Smooth muscle cell of the brain vasculature (primary cell): ENCODE data around the gene CTU2.

Experiments used
- DNase-seq: peaks from one replicate; pipeline ENCODE4 v3.0.0-alpha.2; 2012; ENCODE audit warnings: low read depth, low spot score

CTU2 gene

GRCh38 chr16:88697116-88697830, 9.0 kb upstream of the CTU2 start:
- DNase-seq, result no peak

GRCh38 chr16:88697831-88698615, 8.3 kb upstream of the CTU2 start:
- no peak for DNase-seq

DNA sequence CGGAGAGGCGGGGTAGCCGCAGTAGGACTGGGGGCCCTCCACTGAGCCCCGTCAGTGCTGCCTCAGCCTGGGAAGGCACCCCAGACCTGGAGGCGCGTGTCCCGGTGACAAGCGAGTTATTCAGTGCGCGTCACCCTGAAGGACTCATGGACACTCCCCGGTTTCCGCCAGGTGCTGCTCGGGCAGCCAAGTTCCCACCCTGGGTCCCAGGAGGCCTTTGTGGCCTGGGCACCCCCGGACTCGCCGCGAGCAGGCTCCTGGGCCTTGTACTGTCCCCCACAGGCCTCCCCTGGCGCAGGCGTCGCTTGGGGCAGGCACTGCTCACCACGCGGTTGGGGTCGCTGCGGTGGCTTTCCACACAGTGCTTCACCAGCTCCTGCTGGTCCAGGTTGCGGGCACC, 7.7 kb upstream of the CTU2 start:
- no peak for DNase-seq

DNA sequence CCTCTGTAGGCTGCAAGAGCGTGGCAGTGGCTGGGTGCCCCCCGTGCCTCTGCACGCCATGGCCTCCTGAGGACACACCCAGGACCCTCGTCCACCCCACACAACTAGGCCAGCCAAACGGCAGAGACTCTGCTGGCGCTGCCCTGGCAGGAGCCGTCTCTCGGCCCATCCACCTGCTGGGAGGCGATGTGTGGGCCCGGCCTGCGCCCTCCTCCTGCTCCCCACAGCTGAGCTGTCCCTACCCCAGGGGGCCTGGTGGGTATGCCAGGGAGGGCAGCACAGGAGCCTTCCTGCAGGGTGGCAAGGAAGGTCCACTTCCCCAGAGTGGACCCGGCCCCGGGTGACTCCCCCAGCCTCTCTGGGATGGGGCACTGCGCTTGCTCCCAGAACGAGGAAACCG, 7.1 kb upstream of the CTU2 start:
- no peak for DNase-seq

- DNase-seq, result no peak
Measured at GRCh38 chr16:88700322-88700635, 6.0 kb upstream of the CTU2 start.

DNA sequence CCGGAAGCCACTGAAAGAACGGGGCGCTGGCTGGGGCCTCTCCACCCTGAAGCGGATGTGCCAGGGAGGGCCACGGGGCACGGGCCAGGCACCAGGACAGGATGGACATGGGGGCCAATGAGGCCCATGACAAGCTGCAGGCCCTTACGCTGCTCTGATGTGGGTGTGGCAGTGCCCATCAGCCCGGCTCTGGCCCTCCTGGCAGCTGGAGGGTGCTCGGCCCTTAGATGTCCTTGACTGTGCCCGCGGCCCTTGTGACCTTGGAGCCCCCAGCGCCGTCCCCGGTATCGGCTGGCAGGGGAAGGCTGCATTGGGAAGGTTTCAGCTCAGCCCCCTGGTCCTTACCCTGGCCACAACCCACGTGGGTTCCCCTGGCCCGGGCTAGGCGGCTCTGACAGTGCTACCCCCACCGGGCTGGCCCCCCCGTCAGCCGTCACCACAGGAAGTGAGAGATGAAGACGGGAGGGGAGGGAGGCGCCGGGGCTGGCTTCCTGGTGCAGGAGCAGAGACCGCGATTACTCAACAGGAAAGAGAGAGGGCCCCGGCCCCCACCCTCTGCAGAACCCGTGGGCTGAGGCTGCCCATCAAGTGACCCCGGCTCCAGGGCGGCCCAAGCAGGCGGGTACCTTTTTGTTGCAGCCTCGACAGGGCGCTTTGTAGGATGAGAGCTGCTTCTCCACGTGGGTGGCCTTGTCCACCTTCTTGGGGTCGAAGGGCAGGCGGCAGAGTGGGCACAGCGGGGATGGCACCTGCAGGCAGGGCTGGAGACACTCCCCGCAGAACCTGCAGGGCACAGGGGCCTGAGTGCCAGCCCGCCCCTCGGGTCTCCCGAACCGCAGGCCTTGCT, 5.4 kb upstream of the CTU2 start:
- peak; percentile 65 for DNase-seq

- DNase-seq, result no peak
Measured at GRCh38 chr16:88701581-88702370, 4.5 kb upstream of the CTU2 start.

- DNase-seq, result no peak
Measured at GRCh38 chr16:88702371-88703210, 3.7 kb upstream of the CTU2 start.

GRCh38 chr16:88703486-88704309, 2.6 kb upstream of the CTU2 start:
- no peak for DNase-seq

DNA sequence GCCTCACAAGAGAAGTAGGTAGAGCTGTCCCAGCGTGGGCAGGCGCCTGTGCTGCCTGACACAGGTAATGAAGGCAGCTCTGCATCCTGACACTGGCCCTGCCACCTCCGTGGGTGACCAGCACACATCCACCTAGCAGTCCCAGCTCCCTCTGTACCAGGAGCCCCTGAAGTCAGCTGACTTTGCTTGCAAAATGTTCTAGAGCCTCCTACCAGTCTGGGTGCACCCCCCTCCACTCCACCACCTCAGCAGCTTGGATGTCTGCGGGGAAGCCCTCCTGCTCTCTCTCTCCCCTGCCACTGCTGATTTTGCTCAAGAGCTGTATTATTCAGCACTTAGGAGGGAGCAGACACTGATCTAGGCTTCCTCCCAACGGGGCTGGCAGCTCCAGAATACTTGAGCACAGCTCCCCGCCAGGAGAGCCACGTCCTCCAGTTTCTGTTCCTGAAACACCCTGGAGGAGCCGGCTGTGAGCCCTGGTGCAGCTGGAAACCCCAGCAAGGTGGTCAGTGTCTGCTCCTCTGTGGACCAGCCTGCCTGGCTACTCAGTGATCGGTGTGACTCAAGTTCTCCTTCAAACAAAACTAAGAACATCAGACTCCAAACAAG, 1.1 kb upstream of the CTU2 start:
- no peak for DNase-seq

DNA sequence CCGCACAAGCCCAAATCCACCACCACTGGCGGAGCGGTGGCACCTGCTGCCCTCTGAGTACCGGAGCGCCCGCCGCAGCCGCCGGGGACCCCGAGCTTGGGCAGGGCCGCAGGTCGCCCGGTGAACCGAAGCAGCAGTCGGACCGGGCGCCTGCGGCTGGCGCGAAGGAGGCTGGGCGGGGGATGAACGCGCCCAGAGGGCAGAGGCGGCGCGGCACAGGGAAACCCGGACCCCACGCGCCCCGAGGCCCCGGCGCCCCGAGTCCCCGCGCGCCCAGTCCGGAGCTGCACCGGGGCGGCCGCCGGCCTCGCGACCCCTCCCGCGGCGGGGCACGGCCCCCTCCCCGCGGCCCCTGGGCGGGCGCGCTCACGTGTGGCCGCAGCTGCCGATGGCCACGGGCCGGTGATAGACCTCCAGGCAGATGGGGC, 488 bp upstream of the CTU2 start:
- no peak for DNase-seq

DNA sequence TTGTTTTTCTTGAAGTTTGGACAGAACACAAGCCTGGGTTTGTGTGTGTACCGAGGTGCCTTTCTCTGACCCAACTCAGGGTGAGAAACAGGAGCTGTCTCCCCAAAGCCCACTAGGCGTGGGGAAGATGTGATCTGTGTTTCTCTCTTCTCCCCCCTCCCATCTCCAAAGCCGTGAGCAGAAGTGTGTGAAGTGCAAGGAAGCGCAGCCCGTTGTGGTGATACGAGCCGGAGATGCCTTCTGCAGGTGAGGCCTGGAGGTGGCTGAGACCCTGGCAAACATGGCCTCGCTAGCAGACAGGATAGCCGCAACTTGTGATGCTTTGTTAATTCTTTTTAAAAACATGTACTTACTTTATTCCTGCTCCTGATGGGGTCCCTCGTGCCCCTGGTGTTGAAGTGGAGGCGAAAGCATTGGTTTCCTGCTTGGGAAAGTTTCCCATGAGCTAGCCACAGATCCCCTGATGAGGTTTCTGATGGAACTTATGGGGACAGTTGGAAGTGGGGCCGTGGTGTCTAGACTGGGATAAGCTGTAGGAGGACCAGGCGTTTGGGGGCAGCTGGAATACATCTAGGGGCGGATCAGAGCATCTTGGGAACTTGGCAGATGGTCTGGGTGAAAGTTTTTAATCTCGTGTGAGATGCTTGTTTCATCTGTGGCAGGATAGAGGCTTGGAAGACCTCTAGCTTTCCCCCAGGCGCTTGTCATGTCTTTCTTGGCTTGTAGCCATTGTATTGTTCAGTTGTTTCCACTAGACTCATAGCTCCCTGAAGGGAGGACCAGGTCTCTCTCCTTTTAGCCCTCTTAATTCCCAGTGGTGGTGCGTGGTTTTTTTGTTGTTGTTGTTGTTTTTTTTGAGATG, 893 bp downstream of the CTU2 start:
- DNase-seq, result no peak

DNA sequence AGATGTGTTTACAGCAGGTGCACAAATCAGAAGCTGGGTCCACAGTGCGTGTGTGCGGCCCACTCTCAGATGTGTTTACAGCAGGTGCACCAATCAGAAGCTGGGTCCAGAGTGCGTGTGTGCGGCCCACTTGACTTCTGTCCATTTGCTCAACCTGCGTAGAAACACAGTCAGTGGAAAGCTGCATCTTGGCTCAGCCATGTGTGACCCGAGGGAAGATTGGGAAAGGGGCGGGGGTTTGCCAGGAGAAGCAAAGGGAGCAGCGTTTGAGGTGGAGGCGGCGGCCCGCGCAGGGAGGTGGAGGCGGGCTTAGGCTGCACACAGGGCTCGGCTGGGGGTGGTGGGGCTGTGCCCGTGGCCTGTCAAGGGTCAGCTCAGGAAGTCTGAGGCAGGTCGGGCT, 4.3 kb downstream of the CTU2 start:
- no peak for DNase-seq

DNA sequence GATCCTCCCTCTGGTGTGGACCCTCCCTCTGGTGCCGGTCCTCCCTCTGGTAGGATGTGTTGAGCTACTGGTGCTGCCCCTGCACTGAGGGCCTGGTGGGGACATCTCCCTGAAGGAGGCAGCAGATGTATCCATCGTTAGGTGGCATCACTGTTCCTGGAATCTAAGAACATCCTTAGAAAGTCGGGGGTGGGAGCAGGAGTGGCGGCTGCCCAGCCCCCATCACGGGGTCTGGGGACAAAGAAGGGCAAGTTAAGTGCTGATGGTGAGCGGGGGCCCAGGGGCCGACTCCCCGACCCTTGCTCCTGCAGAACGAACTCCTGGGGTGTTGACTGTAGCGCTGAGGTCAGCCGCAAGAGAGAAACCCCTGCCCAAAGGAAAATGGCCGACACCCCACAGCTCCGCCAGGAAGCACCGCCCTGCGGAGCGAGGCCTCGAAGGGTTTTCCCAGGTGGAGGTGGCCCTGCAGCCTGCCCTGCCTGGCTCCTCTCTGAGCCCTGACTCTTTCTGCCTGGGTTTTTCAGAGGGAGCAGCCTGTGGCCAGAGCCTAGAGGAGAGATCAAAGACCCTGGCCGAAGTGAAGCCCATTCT, 5.5 kb downstream of the CTU2 start:
- no peak for DNase-seq

DNA sequence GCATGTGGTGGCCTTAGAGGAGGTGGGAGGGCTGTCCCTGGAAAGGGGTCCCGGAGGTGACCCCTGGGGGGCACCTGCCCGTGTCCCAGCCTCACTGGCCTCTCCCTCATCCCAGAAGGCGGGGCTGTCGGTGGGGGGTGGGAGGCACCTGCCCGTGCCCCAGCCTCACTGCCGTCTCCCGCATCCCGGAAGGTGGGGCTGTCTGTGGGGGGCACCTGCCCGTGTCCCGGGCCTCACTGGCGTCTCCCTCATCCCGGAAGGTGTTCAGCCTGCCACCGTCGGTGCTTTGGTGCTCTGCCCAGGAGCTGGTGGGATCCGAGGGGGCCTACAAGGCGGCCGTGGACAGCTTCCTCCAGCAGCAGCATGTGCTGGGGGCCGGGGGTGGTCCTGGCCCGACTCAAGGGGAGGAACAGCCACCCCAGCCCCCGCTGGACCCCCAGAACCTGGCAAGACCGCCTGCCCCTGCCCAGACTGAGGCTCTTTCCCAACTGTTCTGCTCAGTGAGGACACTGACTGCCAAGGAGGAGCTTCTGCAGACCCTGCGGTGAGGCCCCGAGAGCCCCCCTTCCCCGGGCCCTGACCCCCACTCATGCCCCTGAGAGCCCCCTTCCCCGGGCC, 6.2 kb downstream of the CTU2 start:
- DNase-seq, result no peak

- no peak for DNase-seq
Measured at GRCh38 chr16:88713054-88713453, 6.8 kb downstream of the CTU2 start.

DNA sequence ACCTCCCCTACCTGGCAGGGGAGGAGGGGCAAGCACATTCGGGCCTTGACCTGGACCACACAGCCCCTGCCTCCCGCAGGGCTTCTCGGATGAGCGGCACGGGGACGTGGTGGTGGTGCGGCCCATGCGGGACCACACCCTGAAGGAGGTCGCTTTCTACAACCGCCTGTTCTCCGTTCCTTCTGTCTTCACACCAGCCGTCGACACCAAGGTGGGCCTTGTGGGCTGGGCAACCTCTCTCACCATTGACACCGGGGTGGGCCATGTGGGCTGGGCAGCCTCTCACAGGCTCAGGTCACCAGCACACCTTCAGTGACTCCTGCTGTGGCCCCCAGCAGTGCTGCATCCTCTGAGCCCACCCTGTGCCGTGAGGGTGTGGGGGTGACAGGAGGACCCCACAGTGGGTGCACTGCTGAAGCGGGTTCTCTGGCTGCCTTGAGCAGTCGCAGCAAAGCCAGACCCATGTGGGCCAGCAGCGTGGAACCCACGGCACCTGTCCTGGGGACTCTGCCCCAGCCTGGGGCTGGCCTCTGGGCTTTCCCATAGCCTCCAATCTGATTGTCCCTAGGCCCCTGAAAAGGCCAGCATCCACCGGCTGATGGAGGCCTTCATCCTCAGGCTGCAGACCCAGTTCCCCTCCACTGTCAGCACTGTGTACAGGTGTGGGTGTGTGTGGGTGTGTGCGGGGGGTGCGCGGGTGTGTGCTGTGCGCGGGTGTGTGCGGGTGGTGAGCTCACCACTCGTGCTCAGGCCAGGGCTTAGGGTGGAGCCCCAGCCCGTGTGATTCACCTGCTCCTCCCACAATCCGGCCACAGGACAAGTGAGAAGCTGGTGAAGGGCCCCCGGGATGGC, 7.5 kb downstream of the CTU2 start:
- no peak for DNase-seq
